Measurements from ENCODE around the gene C5. TPM values are rescaled to one million over a fixed set of nuclear protein-coding genes. Genes with fewer than 3 reads are reported as not detected.

The C5 gene
- total RNA-seq, 1 donor: 13.8 TPM

DNA sequence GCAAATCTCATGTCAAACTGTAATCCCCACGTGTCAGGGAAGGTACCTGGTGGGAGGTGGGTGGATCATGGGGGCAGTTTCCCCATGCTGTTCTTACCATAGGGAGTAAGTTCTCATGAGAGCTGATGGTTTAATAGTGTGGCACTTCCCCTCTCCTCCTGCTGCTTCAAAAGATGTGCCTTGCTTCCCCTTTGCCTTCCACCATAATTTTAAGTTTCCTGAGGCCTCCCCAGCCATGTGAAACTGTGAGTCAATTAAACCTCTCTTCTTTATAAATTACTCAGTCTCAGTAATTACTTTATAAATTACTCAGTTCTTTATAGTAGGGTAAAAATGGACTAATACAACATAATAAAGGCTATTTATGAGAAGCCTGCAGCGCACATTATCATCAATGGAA is 17.6 kb upstream of the C5 start:
- TF ChIP-seq, protein P1, sequence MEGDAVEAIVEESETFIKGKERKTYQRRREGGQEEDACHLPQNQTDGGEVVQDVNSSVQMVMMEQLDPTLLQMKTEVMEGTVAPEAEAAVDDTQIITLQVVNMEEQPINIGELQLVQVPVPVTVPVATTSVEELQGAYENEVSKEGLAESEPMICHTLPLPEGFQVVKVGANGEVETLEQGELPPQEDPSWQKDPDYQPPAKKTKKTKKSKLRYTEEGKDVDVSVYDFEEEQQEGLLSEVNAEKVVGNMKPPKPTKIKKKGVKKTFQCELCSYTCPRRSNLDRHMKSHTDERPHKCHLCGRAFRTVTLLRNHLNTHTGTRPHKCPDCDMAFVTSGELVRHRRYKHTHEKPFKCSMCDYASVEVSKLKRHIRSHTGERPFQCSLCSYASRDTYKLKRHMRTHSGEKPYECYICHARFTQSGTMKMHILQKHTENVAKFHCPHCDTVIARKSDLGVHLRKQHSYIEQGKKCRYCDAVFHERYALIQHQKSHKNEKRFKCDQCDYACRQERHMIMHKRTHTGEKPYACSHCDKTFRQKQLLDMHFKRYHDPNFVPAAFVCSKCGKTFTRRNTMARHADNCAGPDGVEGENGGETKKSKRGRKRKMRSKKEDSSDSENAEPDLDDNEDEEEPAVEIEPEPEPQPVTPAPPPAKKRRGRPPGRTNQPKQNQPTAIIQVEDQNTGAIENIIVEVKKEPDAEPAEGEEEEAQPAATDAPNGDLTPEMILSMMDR (IDR thresholded peaks at IDR 0.05; ENCODE audit: insufficient read depth, low read length): no peak
- no peak for DNase-seq (ENCODE audit: low read depth)
- H3K4me3 ChIP-seq (ENCODE audit: low read depth, low read length): no peak overlapping the region

GRCh38 chr9:121066850-121067249 is 16.8 kb upstream of the C5 start:
- TF ChIP-seq, protein P1 (IDR thresholded peaks at IDR 0.05; ENCODE audit: insufficient read depth, low read length): no peak
- no peak for DNase-seq (ENCODE audit: low read depth)
- H3K4me3 ChIP-seq (ENCODE audit: low read depth, low read length): no peak overlapping the region

GRCh38 chr9:121059998-121060636 is 10.0 kb upstream of the C5 start:
- TF ChIP-seq, protein P1 (IDR thresholded peaks at IDR 0.05; ENCODE audit: insufficient read depth, low read length): peak; percentile 78
- no peak overlapping the region for H3K4me3 ChIP-seq (ENCODE audit: low read depth, low read length)
- DNase-seq (ENCODE audit: low read depth): peak; percentile 84

- DNase-seq (ENCODE audit: low read depth): no peak
- no peak overlapping the region for H3K4me3 ChIP-seq (ENCODE audit: low read depth, low read length)
- TF ChIP-seq, protein P1 (IDR thresholded peaks at IDR 0.05; ENCODE audit: insufficient read depth, low read length): no peak
Measured at GRCh38 chr9:121059513-121059912, 9.4 kb upstream of the C5 start.

DNA sequence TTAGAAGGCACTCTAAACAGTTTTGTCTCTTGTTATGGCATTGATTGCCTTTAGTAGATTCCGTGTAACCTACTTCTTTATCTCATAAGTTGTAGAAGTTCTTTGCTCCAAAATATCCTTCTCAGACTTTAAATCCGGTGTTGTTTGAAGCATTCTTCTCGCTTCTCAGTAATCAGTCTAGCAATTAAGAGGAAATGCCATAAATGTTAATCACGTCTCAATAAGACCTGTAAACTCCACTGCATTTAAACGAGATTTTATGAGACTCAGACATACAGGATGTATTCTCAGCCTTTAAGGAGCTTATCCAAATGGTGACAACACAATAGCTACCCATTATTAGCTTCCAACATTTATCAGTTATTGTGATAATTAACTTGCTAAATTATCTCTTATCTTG is 7.7 kb upstream of the C5 start:
- no peak for DNase-seq (ENCODE audit: low read depth)
- TF ChIP-seq, protein P1 (IDR thresholded peaks at IDR 0.05; ENCODE audit: insufficient read depth, low read length): no peak
- no peak overlapping the region for H3K4me3 ChIP-seq (ENCODE audit: low read depth, low read length)

GRCh38 chr9:121055642-121056143 is 5.6 kb upstream of the C5 start:
- peak; percentile 19 for DNase-seq (ENCODE audit: low read depth)
- TF ChIP-seq, protein P1 (IDR thresholded peaks at IDR 0.05; ENCODE audit: insufficient read depth, low read length): peak; percentile 52

DNA sequence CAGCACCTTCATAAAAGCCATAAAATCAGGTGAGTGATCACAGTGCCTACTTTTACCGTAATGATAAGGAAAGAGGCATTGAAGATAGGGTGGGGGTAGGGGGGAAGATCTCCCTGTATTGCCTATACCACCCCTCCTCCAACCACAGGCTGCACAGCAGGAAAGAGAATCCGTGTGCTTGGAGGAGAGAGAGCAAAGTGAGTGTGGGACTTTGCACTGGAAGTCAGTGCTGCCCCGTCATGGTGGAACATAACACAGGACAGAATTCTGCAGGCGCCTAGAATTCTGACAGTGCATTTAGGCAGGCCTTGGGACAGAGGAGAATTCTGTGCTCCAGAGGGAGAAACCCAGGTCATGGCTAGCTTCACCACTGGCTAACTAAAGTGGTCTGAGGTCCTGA is 3.5 kb upstream of the C5 start:
- no peak overlapping the region for H3K4me3 ChIP-seq (ENCODE audit: low read depth, low read length)
- TF ChIP-seq, protein P1 (IDR thresholded peaks at IDR 0.05; ENCODE audit: insufficient read depth, low read length): no peak
- no peak for DNase-seq (ENCODE audit: low read depth)

More at GRCh38 chr9:121055642-121056143, 5.6 kb upstream of the C5 start:
- H3K4me3 ChIP-seq (ENCODE audit: low read depth, low read length): no peak overlapping the region
